Measurements from ENCODE around the gene ABCB1.

DNA sequence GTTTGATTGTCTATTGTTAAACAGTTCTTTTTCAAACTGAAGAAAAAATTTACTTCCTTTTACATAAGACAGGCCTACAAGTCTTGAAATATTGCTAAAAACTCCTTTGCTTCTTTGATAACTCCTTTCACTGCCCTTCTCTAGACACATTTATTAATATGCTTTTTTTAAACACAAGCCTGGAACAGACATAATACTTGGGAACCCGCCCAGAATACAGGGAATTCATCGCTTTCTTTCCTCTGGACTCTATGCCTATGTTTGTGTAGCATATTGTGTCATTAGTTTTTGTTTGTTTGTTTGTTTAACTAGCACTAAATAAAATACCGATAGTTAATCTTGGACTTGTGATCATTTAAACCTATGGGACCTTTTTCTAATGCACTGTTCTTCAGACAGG, 82.8 kb downstream of the ABCB1 start:
- no peak for TF ChIP-seq EZH2 (optimal IDR thresholded peaks at IDR 0.05; ENCODE audit: low read depth, low read length)
- TF ChIP-seq, protein P1, sequence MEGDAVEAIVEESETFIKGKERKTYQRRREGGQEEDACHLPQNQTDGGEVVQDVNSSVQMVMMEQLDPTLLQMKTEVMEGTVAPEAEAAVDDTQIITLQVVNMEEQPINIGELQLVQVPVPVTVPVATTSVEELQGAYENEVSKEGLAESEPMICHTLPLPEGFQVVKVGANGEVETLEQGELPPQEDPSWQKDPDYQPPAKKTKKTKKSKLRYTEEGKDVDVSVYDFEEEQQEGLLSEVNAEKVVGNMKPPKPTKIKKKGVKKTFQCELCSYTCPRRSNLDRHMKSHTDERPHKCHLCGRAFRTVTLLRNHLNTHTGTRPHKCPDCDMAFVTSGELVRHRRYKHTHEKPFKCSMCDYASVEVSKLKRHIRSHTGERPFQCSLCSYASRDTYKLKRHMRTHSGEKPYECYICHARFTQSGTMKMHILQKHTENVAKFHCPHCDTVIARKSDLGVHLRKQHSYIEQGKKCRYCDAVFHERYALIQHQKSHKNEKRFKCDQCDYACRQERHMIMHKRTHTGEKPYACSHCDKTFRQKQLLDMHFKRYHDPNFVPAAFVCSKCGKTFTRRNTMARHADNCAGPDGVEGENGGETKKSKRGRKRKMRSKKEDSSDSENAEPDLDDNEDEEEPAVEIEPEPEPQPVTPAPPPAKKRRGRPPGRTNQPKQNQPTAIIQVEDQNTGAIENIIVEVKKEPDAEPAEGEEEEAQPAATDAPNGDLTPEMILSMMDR (IDR thresholded peaks at IDR 0.05; ENCODE audit: low read length): no peak

Measured in MM.1S (cell line).